ENCODE data around the gene SMURF1. TPM values are rescaled to one million over a fixed set of nuclear protein-coding genes. Genes with fewer than 3 reads are reported as not detected.

SMURF1 gene
- 10 to 100 TPM; 19.1 to 27.4 (median 23.9) TPM for total RNA-seq

DNA sequence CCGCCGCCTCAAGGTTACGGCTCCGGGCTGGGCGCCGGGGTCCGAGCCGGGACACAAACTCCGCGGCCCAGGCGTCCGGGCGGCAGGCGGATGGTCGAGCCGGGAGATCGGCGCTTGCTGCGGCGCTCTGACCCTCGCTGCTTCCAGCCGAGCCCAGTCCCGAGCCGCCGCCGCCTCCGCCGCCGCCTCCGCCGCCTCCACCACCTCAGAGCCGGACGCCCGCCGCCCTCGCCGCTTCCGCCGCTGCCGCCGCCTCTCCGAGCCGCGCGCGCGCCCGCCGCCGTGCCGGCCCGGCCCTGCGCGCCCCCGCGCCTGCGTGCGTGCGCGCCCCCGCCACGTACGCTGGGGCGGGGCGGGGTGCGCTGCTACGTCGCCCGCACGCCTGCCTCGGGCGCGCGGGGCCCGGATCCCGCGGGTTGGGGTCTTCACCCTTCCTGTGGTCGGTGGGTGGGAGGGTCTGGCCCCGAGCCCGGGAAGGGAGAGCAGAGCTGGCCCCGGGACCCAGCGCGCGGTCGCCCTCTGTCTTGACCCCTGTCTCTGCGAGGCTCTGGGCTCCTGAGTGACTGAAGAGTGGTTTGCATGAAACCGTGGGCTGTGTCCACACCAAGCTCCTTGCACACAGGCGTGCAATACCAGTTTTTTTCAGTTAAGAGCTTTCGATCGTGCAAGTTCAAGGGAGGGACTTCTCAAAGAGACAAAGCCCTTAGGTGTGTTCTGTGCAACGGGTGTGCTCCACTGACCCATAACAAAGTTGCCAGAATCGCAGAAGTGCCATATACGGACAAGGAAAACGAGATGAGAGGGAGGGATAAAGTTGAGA is at the start of gene SMURF1:
Gene SMURF1 (minus strand): TSS at position 256 of the 820 bp plus-strand sequence. CDS start 328 bp downstream, outside the sequence.
- no peaks in the 10 kb centered on the region for H3K9me3 ChIP-seq
- intact Hi-C loops (cut with DNase I): loop anchor here (5.0 kb wide), 2 partner anchors 102 to 168 kb away; no protein-coding TSS in a partner anchor
- H3K36me3 ChIP-seq: no peaks in the 10 kb centered on the region
- no peak for TF ChIP-seq POLR2A (IDR thresholded peaks at IDR 0.05; ENCODE audit: low read depth)
- peak; percentile 27 to 75 for TF ChIP-seq POLR2AphosphoS5 (IDR thresholded peaks at IDR 0.05)
- peaks cover 29 to 48% (median 45%) of the 10 kb centered on the region in 4 donors for H3K4me1 ChIP-seq
- peak within 1 kb of the TSS; percentile 97 to 100 (median 99) for H3K27ac ChIP-seq (replicated peaks in 1 of 4)
- peak within 1 kb of the TSS; percentile 80 to 99 (median 94) for H3K4me3 ChIP-seq
- H3K27me3 ChIP-seq: no peaks in the 10 kb centered on the region
- no peak for DNase-seq (ENCODE audit: extremely low spot score)
- WGBS: 1% methylated on average over 9 of the region's 94 CpGs

DNA sequence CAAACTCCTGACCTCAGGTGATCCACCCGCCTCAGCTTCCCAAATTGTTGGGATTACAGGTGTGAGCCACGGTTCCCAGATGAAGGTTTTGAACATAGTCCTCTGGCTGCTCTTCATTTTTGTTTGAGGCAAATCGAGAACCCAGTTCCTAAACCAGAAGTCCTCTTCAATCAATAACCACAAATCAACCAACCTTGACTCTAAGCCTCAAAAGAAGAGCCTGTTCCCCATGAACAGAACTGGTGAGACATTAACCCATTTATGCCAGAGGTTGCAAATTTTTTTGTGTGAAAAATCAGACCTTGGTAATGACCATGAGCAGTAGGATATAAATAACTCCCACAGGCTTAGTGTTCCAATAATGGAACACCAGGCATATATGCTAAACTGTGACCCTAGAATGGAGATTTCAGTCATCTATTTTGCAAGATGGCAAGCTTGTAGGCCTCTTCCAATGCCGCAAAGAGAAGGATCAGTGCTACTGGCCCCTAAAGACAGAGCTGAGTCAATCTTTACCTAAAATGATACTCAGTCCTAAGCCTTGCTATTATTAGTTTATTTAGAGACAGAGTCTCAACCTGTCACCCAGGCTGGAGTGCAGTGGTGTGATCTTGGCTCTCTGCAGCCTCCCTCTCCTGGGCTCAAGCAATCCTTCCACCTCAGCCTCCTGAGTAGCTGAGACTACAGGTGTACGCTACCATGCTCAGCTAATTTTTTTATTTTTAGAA is 48.1 kb upstream of the SMURF1 start:
- 95% methylated on average over 5 of the region's 5 CpGs for WGBS
- intact Hi-C loops (cut with DNase I): no loop called here
- H3K4me3 ChIP-seq: no peak overlapping the region
- H3K9me3 ChIP-seq: no peaks in the 10 kb centered on the region
- no peak for TF ChIP-seq EP300 (IDR thresholded peaks at IDR 0.05)
- TF ChIP-seq POLR2A (IDR thresholded peaks at IDR 0.05; ENCODE audit: low read depth): no peak
- no peak for TF ChIP-seq POLR2AphosphoS5 (IDR thresholded peaks at IDR 0.05)
- TF ChIP-seq, protein P1, sequence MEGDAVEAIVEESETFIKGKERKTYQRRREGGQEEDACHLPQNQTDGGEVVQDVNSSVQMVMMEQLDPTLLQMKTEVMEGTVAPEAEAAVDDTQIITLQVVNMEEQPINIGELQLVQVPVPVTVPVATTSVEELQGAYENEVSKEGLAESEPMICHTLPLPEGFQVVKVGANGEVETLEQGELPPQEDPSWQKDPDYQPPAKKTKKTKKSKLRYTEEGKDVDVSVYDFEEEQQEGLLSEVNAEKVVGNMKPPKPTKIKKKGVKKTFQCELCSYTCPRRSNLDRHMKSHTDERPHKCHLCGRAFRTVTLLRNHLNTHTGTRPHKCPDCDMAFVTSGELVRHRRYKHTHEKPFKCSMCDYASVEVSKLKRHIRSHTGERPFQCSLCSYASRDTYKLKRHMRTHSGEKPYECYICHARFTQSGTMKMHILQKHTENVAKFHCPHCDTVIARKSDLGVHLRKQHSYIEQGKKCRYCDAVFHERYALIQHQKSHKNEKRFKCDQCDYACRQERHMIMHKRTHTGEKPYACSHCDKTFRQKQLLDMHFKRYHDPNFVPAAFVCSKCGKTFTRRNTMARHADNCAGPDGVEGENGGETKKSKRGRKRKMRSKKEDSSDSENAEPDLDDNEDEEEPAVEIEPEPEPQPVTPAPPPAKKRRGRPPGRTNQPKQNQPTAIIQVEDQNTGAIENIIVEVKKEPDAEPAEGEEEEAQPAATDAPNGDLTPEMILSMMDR (IDR thresholded peaks at IDR 0.05): no peak
- no peaks in the 10 kb centered on the region for H3K27me3 ChIP-seq
- no peak overlapping the region for H3K27ac ChIP-seq (replicated peaks in 1 of 4)
- H3K36me3 ChIP-seq: no peaks in the 10 kb centered on the region
- no peaks in the 10 kb centered on the region for H3K4me1 ChIP-seq
- DNase-seq (ENCODE audit: extremely low spot score): no peak

DNA sequence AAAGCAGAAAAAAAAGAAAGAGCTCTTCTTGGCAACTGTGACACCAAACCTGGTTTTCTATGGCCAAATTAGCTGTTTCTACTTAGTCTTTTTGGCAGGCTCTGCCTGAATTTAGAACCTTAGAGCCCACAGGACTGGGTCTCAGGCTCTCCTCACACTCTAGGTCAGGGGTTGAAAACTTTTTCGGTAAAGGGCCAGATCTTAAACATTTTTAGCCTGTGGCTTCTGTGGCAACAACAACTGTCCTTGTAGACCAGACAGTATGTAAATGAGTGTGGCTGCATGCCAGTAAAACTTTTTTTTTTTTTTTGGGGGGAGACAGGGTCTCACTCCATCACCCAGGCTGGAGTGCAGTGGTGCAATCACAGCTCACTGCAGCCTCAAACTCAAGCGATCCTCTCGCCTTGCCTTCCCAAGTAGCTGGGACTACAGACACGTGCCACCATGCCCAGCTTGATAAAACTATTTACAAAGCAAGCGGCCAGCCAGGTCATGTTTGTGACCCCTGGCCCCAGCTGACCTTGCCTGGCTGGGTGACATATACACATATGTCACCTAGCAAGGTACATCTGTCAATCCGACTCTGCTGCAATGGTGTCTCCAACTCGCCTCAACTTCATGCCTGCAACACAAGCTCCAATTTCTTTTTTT is 46.6 kb upstream of the SMURF1 start:
- no peaks in the 10 kb centered on the region for H3K9me3 ChIP-seq
- intact Hi-C loops (cut with DNase I): no loop called here
- WGBS: 53% methylated on average over 7 of the region's 7 CpGs

DNA sequence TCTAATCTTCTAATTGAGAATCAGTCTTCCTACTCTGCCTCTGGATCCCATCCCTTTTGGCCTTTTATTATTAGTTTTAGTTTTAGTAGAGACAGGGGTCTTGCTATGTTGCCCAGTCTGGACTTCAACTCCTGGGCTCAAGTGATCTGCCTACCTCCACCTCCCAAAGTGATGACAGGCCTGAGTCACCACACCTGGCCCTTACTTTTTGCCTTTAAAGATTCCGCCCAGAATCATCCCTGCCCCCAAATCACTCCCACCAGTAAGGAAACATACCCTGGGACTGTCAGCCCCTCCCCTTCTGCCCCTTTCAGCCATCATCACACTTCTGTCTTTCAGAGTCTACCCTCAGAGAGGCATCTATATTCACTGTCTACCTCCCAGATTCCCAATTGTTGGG is 45.3 kb upstream of the SMURF1 start:
- no peak for TF ChIP-seq POLR2A (IDR thresholded peaks at IDR 0.05; ENCODE audit: low read depth)
- no peak for TF ChIP-seq EP300 (IDR thresholded peaks at IDR 0.05)
- TF ChIP-seq POLR2AphosphoS5 (IDR thresholded peaks at IDR 0.05): no peak
- TF ChIP-seq, protein P1 (IDR thresholded peaks at IDR 0.05): no peak
- H3K27me3 ChIP-seq: no peaks in the 10 kb centered on the region
- H3K27ac ChIP-seq (replicated peaks in 1 of 4): no peak overlapping the region
- no peaks in the 10 kb centered on the region for H3K36me3 ChIP-seq
- intact Hi-C loops (cut with DNase I): no loop called here
- WGBS: 71% methylated on average over 1 of the region's 1 CpG
- H3K4me1 ChIP-seq: no peaks in the 10 kb centered on the region
- DNase-seq (ENCODE audit: extremely low spot score): no peak
- no peaks in the 10 kb centered on the region for H3K9me3 ChIP-seq
- no peak overlapping the region for H3K4me3 ChIP-seq

More for the DNA sequence above, 46.6 kb upstream of the SMURF1 start:
- H3K27ac ChIP-seq (replicated peaks in 1 of 4): no peak overlapping the region
- H3K4me1 ChIP-seq: no peaks in the 10 kb centered on the region
- no peaks in the 10 kb centered on the region for H3K36me3 ChIP-seq
- DNase-seq (ENCODE audit: extremely low spot score): no peak
- TF ChIP-seq EP300 (IDR thresholded peaks at IDR 0.05): no peak
- no peak for TF ChIP-seq POLR2AphosphoS5 (IDR thresholded peaks at IDR 0.05)
- TF ChIP-seq POLR2A (IDR thresholded peaks at IDR 0.05; ENCODE audit: low read depth): no peak
- H3K27me3 ChIP-seq: no peaks in the 10 kb centered on the region
- H3K4me3 ChIP-seq: no peak overlapping the region

DNA sequence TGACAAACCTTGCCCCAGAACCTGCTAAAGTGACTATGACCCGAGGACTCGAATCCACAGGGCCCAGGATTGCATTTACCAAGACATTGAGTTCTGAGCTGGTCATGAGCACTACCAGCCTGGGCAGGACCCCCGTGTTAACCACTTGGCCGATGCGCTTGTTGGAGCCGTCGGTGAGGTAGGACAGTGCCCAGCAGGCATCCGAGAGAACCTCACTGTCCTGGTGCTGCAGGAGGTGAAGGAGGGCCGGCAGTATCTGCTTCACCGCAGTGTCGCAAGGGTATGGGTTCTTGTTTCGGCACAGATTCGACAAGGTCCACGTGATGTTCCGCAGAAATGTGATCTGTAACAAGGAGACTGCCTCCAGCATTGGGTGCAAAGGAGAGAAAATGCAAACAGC is 44.3 kb upstream of the SMURF1 start:
- Histone ChIP-seq H3K4me3 (no peak overlapping the region), H3K36me3 (no peaks in the 10 kb centered on the region), H3K4me1 (no peaks in the 10 kb centered on the region), H3K27ac (replicated peaks in 1 of 4) (no peak overlapping the region), H3K27me3 (no peaks in the 10 kb centered on the region), H3K9me3 (no peaks in the 10 kb centered on the region)
- intact Hi-C loops (cut with DNase I): no loop called here
- TF ChIP-seq POLR2A (IDR thresholded peaks at IDR 0.05; ENCODE audit: low read depth) (no peak), EP300 (IDR thresholded peaks at IDR 0.05) (no peak), POLR2AphosphoS5 (IDR thresholded peaks at IDR 0.05) (no peak)
- TF ChIP-seq, protein P1 (IDR thresholded peaks at IDR 0.05): no peak
- no peak for DNase-seq (ENCODE audit: extremely low spot score)
- 94% methylated on average over 15 of the region's 15 CpGs for WGBS

All from esophagus muscularis mucosa (tissue), 4 donors.